GM18873 (cell line): ENCODE results near the gene ISCA2.
"Not testable (repeated sequence)": the region's sequence is repeated elsewhere in the genome, so short reads cannot be mapped to it uniquely, and the experiment has no call there.

Experiments used
- ATAC-seq: cut with Tn5 transposase; IDR thresholded peaks from one replicate; pipeline ENCODE4 v1.9.1; 2021; ENCODE audit warnings: mild to moderate bottlenecking, moderate library complexity, moderate number of reproducible peaks; ENCODE audit not compliant: unreplicated experiment, low FRiP score

Gene ISCA2

DNA sequence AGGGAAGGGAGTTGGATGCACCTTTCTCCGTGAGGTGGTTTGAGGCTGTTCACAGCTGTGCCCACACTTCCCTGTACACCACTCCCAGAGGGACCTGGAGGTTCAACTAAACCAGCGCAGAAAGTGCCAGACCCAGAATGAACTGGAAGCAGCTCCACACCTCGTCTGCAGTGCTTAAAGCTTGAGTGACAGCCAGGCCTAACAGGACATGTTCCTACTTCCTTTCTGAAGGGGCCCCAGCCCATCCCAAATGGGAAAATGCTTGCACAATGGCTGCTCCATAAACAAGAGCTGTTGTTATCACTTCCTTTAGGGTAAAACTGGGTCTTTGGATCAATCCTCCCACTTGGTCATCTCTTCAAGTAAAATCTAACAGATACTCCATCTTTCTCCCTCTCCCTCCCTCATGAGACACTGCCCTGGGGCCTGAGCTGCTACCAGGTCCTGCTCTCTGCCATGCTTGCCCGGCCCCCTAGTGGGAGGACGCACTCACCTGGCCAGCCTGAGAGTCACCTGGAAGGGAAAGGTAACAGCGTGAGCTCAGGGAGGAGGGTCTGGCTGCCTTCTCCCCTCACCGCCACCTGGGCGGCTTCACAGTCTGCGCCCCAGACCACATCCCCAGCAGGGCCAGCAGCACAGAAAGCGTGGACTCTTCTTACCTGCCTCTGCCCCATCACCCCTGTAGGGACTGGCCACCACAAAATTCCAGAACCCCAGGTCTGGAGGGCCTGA lies 33.5 kb downstream of the ISCA2 start:
- ATAC-seq, result no peak

DNA sequence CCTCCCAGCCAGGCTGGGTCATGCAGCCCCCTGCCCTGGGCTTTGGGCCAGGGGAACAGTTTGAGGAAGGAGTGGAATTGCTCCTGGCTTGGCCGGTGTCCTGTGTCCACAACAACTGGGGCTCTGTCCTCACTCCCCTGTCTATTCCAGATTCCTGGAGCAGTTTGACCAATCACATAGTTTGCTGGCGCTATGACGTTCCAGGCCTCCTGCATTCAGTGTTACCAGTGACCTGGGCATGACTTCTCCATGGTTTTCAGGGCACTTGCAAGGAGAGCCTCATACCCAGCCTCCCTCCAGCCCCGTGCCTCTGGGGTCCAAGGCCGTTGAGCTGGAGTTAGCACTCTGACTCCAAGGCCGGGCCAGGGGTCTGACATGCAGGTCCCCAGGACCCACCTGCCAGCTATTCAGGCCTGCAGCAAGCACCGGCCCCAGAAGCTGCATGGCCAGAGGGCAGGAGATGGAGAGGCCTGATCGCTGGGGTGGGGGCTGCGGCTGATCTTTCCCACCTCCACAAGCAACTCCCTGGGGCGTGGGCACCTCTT lies 34.2 kb downstream of the ISCA2 start:
- ATAC-seq, result no peak

DNA sequence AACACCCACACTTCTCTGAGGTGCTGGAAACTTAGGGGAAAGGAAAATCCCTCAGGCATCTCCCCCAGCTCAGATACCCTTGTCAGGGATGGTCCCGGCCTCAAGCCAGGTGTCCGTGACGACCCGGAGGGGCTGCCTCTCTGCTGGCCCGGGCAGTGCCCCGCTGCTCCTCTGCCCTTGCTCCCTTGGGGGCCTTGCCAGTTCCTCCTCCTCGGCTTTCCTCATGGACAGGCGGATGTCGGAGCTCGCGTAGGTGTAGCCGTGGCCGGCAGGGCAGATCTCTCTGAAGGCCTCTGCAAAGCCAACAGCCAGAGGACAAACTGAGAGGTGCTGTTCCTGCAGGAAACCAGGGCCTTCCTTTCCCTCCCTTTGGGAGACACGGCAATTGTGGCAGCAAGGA lies 34.8 kb downstream of the ISCA2 start:
- ATAC-seq, result no peak

DNA sequence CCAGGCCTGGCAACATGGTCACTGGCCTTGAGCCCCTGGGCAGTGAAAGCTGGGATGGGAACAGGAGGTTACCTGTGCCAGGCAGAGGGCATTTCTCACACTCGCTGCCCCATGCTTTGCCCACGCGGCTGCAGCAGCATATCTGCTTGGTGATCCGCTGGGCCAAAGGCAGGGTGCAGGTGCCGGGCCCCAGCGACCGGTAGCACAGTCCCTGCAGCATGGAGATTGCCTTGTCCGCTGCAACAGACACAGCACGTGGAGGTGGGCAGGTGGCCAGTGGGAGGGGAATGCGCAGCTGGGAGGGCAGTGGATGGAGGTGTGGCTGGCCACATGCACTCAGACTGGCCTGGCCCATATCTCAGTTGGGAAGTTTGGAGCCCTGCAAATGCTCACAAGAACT lies 35.3 kb downstream of the ISCA2 start:
- ATAC-seq, result no peak

DNA sequence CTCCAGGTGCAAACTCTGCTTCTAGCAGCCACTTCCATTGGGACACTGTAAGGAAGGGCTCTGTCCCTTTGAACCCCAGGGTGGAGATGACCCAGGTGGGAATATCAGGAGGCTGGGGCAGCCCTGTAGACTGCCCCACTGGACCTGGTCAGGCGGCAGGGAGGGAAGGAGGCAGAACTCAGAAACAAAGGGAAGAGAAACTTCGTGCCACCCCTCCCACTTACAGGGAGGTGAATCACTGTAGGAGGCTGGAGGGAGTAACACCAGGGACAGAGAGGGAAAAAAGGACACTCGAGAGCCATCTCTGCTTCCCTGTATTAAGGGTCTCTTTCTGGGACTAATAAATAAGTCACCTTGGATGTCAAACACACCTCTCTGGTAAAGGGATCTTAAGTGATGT lies 37.4 kb downstream of the ISCA2 start:
- no peak for ATAC-seq

DNA sequence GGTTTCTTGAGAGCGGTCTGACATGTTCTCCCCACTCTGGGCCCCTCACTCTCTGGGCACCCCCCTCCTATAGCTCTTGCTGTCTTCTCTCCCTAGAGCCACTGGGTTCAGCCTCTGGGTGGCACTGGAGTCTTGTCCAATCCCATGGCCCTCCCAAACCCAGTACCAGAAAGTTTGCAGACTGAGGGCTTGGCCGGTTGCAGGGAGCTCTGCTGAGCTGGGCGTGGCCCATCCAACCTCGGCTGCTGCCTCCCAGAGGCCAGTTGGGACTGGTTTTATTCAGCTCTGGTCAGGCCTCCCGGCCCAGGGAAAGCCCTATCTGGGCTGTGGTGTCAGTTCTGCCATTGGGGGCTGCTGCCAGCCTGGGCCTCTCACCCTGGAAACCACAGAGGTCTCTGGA lies 37.9 kb downstream of the ISCA2 start:
- ATAC-seq, result no peak

DNA sequence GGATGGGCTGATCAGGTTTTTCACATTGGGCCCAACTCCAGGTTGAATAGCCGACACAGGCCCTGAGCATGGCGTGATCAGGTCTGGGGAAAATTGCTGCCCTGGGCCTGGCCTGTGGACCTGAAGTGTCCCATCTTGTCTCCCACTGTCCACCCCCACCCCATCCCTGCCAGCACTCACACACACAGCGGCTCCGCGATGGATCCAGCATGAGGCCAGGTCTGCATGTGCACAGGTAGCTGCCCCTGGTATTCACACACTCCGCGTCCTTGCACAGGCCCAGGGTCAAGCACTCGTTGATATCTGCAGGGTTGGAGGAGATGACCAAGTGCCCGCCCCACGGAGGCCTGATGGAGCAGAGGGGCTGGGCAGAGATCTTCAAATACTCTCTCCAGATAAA lies 38.7 kb downstream of the ISCA2 start:
- ATAC-seq, result no peak

DNA sequence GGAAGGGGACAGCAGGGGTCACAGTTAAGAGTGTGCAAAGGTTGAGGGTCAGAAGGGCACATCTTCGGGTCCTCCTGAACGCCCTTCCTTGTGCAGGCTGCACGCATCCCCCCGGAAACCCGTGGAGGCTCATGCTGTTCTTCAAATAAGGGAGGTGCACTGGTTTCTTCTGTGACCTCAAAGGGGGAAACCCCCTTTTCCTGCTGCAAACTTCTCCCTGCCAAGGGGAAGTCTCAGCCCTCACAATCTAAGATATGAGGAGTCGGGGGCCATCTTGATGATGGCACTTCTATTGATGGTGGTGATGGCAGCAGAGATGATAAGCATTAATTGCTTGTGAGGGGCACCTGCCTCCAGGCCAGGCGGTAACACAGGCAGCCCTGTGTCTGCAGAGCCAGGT lies 40.0 kb downstream of the ISCA2 start:
- ATAC-seq, result no peak

DNA sequence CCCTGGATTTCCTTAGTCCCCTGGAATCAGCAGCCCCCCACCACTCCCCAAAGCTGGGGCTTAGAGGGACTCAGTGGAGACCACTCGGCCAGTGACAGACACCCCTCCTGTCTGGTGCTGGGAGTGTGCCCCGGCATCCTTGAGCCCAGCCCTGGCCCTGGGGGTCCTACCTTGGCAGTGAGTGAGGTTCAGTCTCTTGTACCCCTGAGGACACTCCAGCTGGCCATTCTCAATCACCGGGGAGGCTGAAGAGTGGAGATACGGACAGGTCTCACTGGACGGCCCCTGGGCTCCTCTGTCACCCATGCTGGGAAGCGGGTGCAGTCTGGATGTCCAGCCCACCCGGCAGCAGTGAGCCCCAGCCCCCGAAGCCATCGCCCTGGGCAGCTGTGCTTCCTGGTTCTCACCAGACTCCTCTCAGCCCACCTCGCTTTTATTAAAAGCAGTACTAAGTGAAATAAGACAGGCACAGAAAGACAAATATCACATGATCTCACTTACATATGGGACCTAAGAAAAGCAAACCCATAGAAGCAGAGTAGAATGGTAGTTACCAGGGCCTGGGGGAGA lies 42.3 kb downstream of the ISCA2 start:
- ATAC-seq, result no peak

DNA sequence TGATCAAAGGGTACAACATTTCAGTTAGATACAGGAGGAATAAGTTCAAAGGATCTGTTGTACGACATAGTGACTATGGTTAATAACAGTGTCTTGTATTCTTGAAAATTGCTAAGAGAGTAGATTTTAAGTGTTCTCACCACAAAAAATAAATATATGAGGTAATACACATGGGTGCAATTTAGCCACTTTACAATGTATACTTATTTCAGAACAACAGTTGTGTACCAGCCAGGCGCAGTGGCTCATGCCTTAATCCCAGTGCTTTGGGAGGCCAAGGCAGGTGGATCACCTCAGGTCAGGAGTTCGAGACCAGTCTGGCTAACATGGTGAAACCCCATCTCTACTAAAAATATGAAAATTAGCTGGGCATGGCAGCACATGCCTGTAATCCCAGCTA lies 42.8 kb downstream of the ISCA2 start:
- ATAC-seq, result not testable (repeated sequence)

DNA sequence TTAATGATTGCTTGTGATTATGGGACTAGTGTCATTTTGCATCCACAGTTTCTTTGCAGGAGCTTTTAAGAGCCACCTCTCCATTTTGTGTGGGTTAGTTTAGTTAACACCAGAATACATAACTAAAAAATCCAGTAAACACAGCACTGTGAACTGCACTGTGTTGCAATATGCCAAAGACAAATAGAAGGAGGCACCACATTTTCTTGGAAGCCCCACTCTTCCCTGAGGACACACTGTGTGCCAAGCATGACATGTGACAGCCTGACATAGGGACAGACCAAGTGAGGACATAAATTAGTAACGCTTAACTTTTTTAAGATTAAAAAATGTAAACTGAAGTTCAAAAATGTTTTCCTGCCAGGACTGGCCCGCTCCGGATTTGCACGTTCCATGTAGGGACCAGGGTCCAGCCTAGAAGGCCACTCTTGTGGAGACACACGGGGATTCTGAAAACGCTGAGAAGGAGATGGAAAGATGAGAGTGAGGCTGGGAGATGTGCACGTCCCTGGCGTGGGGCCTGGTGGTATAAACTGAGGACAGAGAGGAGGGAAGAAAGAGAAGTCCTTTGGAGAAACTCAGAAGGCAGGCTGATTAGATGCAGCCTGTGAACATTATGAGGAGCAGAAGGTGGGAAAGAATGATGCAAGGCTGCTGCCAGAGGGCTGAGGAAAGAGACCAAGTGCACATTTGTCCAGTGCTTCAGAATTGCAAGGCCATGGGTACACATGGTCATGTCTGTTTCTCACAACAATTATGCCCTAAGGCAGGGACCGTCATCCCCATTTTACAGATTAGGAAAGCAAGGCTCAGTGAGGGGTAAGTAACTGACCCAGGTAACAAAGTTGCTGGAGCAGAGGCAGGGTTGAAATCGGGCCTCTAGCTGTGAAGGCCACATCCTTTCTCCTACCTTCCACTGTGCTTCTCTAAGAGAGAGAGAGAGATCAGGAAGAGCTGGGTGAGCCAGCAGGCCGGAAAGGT lies 45.1 kb downstream of the ISCA2 start:
- no peak for ATAC-seq

DNA sequence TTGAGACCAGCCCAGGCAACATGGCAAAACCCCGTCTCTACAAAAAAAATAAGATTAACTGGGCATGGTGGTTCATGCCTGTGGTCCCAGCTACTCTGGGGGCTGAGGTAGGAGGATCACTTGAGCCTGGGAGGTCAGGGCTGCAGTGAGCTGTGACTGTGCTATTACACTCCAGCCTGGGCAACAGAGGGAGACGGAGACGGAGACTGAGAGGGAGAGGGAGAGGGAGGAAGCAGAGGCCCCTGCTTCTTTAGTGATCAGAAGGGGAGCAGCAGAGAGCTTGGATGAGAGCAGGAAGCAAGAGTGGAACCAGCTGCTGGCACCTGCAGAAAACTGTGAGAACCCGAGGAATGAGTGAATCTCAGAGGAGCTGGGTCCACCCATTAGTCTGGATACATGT lies 45.9 kb downstream of the ISCA2 start:
- ATAC-seq, result no peak

DNA sequence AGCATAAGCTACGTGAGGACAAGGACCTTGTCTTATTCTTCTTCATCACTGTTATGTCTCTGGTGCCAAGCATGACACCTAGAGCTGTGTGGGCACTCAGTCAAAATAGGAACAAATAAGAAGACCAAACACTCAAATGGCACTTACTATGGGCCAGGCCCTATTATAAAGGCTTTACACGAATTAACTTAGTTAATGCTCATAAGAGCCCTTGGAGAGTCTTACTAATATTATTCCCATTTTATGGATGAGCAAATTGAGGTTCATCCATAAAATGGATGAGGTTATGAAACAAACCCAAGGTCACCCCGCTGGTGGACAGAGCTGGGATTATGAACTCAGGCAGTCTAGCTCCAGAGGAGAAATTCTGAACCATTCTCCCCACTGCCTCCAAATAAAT lies 47.7 kb downstream of the ISCA2 start:
- no peak for ATAC-seq

DNA sequence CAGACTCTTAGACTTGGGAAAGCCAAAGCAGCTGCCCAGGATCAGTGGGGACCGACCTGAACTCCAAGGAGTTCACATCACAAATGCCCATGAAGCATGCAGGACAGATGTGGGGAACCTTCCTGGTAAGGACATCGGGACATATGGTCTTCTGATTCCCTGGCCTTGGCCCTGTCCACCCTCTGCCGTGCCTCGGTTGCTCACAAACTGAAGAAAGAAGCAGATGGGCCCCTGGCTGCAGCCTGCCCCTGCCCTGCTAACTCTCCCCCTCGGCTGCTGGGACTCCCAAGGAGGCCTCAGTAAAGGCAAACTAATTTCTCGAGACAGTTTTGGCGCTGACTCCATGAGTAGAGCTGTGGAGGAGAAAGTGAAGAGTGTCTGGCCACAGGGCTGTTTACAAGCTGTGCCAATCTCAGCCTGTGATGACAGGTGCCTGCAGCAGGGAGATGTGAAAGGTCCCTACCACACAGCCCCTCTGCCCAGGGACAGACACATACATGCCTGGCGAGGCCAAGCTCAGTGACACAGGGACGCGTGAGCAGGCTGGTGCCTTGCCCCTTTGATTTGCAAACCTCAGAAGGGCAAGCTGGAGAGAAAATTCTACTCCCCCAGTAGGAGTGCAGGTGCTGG lies 48.6 kb downstream of the ISCA2 start:
- no peak for ATAC-seq

DNA sequence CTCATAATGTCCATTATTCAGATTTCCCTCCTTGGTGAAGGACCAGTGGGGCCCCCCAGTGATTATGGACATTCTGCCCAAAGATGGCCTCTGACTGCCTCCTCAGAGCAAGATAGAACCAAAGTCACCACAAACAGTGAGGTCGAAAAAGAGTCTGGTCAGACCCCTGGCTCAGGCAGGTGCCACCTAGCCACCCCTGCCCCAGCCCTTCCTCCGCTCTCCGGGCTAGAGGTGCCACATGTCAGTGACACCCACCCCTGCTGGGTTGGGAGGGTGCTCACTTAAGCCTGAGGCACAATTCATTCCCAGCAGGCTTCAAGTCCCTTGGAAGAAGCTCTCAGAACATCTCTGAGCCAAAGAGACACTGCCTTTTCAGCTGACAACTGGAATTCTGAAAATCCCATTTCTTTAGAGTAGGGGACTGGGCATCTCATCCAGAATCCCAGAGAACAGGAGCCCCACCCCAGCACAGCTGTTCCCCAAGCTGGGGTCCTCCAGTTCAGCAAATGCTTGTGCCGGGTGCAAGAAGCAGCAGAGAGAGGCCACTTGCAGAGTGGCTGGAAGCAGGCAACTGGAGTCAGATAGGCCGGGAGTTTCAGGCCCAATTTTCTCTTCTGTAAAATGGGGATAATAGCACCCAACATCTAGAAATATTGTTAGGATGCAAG lies 50.3 kb downstream of the ISCA2 start:
- no peak for ATAC-seq

DNA sequence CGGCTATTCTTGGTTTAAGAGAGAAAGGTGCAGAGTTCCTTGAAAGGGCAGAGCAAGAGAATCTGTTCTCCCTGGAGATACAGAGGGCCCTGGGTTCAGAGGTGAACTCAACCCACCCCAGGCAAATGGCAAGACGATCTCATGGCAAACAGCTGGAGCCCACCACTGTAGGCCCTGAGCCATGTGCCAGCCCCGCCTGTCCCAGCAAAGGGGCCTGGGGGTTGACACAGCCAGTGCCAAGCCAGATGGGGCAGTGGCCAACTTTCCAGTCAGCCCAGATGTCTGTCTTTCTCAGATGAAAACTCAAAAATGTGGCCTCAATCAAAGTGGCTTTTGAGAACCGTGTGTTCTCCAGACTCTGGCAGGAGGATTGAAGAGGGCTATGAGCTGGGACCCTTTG lies 51.8 kb downstream of the ISCA2 start:
- ATAC-seq, result no peak

DNA sequence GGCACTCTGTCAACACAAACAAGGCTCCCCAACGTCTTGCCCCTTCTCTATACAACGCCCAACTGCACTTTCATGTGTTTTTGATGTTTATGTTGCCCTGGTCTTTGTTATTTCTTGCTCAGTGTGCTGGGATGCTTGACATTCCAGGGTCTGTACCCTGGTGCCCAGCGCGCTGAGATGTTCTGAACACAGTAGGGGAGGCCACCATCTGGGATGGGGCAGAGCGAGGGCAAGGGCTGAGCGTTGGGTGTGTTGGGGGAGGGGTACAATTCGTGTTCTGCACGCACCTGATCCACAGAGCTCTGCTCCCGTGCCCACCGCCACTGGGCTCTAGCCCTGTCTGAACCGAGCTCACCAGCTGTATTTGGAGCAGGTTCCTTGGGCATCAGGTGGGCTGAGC lies 52.9 kb downstream of the ISCA2 start:
- no peak for ATAC-seq
